Upper lobe of right lung (tissue), 1 donor: Measurements from ENCODE around the gene TIMMDC1. TPM values are rescaled to one million over a fixed set of nuclear protein-coding genes. Genes with fewer than 3 reads are reported as not detected.
A peak's percentile ranks its signal among the peaks of the same experiment; 100 is the strongest.

Experiments
- ATAC-seq: fragments of 200-7000 bp; cut with Tn5 transposase; one replicate; pipeline ENCODE4 v1.9.1; 2020; ENCODE audit warnings: mild to moderate bottlenecking, moderate library complexity
- DNase-seq: peaks from one replicate; pipeline ENCODE4 v3.0.0-alpha.2; 2020
- H3K27ac ChIP-seq: fragments of 200-600 bp; one replicate; pipeline ENCODE4 v1.8.0; 2022
- H3K27me3 ChIP-seq: fragments of 200-600 bp; one replicate; pipeline ENCODE4 v1.8.0; 2022; ENCODE audit warnings: mild to moderate bottlenecking
- H3K36me3 ChIP-seq: fragments of 200-600 bp; one replicate; pipeline ENCODE4 v1.8.0; 2022
- H3K4me1 ChIP-seq: fragments of 200-600 bp; one replicate; pipeline ENCODE4 v1.8.0; 2022
- H3K4me3 ChIP-seq: fragments of 200-600 bp; one replicate; pipeline ENCODE4 v1.8.0; 2022; ENCODE audit warnings: mild to moderate bottlenecking
- H3K9me3 ChIP-seq: fragments of 200-600 bp; one replicate; pipeline ENCODE4 v1.8.0; 2022
- CTCF ChIP-seq: fragments of 200-600 bp; IDR thresholded peaks from one replicate; pipeline ENCODE4 v1.8.0; 2022; ENCODE audit warnings: antibody characterized with exemption
- intact Hi-C: fragments of 100-400 bp; cut with DNase I; formaldehyde crosslinking; loops from one replicate; pipeline ENCODE4 v1.11.0; 2022
- total RNA-seq: library from RNA; stranded (reverse); fragmentation: NEBNext Ultra II Directional; extraction: Animal tissue kit (Norgen Biotek cat#: 25700); gene quantifications from one replicate; pipeline ENCODE4 v1.2.1, GENCODE V29; 2021
- donor health status: DM: no; HTN: yes; CAD: no; lungs with severe emphysema.

The TIMMDC1 gene
- total RNA-seq, 1 donor from 2014 or later, result 94.1 TPM

DNA sequence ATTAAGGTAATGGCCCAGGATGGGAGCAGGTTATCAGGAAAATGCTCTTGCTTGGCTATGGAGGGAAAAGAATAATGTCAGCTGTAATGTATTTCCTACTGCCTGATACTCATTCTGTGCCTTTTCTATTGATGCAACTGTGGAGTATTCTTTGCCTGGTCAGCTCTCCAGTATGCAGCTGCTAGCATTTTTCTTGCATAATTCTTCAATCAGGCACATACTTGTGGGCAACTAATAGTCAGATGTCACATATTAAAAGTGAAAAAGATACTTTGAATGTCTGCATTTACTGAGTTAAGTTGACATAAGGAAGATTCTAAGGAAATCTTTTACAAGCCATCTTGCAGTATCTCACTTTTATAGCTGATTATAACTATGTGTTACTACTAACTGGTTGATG is 31.5 kb downstream of the TIMMDC1 start:
- DNase-seq, result no peak
- no peaks in the 10 kb centered on the region for H3K9me3 ChIP-seq
- H3K27ac ChIP-seq, result no peak overlapping the region
- H3K27me3 ChIP-seq, result no peaks in the 10 kb centered on the region
- peaks cover 17% of the 10 kb centered on the region for H3K36me3 ChIP-seq
- H3K4me3 ChIP-seq, result no peak overlapping the region
- peak; percentile 29 for ATAC-seq
- no peak for TF ChIP-seq CTCF
- intact Hi-C loops, result no loop called here
- H3K4me1 ChIP-seq, result peaks cover 2% of the 10 kb centered on the region

DNA sequence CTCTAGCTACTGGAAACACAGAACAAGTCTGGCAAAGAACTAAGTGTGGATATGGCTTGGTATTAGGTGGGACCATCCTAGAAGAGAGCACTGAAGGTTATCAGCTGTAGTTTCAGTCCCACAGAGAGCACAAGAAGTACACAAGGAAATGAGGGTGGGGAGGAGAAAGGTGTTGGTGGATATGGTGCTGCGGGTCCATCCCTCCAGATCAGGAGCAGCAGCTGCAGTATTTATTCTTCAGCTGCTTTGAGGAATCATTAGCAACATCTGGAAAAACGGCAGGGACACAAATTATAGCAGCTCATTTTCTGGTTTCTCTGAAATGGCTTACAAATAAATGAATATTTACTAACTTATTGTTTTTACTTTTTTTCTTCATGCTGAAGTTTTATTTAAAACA is 32.1 kb downstream of the TIMMDC1 start:
- ATAC-seq (peak; percentile 50), DNase-seq (no peak)
- H3K36me3 ChIP-seq, result peaks cover 17% of the 10 kb centered on the region
- intact Hi-C loops, result no loop called here
- H3K27me3 ChIP-seq, result no peaks in the 10 kb centered on the region
- no peak overlapping the region for H3K4me3 ChIP-seq
- H3K27ac ChIP-seq, result no peak overlapping the region
- H3K4me1 ChIP-seq, result peaks cover 2% of the 10 kb centered on the region
- TF ChIP-seq CTCF, result no peak
- H3K9me3 ChIP-seq, result no peaks in the 10 kb centered on the region

GRCh38 chr3:119531151-119531550 is 32.8 kb downstream of the TIMMDC1 start:
- DNase-seq, result no peak
- Histone ChIP-seq H3K4me3 (no peak overlapping the region), H3K27ac (no peak overlapping the region), H3K9me3 (no peaks in the 10 kb centered on the region), H3K27me3 (no peaks in the 10 kb centered on the region), H3K36me3 (peaks cover 14% of the 10 kb centered on the region), H3K4me1 (peaks cover 2% of the 10 kb centered on the region)
- TF ChIP-seq CTCF, result no peak
- intact Hi-C loops, result no loop called here
- no peak for ATAC-seq

DNA sequence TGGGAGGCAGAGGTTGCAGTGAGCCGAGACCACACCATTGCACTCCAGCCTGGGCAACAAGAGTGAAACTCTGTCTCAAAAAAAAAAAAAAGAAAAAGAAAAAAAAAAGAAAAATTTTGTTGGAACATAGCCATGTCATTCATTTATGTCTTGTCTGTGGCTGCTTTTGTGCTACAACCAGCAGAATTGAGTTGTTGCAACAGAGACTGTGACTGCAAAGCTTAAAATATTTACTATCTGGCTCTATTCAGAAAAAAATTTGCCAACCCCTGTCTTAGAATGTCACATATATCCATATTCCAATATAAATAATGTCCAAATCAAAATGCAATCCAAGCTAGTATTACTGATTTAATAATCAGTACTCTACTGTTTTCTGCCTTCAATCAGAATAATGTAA is 35.9 kb downstream of the TIMMDC1 start:
- DNase-seq (no peak), ATAC-seq (no peak)
- no peaks in the 10 kb centered on the region for H3K36me3 ChIP-seq
- H3K27me3 ChIP-seq, result no peaks in the 10 kb centered on the region
- no peak overlapping the region for H3K4me3 ChIP-seq
- H3K27ac ChIP-seq, result no peak overlapping the region
- H3K4me1 ChIP-seq, result peaks cover 2% of the 10 kb centered on the region
- TF ChIP-seq CTCF, result no peak
- no peaks in the 10 kb centered on the region for H3K9me3 ChIP-seq
- intact Hi-C loops, result no loop called here

- Histone ChIP-seq H3K4me3 (no peak overlapping the region), H3K4me1 (peaks cover 2% of the 10 kb centered on the region), H3K36me3 (no peaks in the 10 kb centered on the region), H3K9me3 (no peaks in the 10 kb centered on the region), H3K27me3 (no peaks in the 10 kb centered on the region), H3K27ac (no peak overlapping the region)
- intact Hi-C loops, result no loop called here
- no peak for TF ChIP-seq CTCF
- no peak for ATAC-seq
- DNase-seq, result no peak
Observed at GRCh38 chr3:119536757-119537156, 38.4 kb downstream of the TIMMDC1 start.

DNA sequence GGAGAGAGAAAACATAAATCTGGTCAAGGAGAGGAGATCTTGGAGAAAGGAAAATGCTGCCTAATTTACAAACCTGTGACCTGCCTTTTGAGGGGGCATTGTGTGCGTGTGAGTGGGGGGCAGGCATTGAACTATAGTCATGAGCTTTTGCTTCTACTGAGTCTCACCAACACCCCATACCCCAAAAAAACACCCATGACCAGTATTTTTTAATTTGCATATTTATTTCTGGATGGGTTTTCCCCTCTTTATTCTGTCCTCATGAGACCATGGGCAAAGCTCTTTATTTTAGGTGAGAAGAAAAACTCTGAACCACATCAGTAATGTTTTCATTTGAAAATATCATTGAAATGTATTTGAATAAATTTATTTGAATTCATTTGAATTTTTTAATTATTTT is 40.4 kb downstream of the TIMMDC1 start:
- peaks cover 2% of the 10 kb centered on the region for H3K4me1 ChIP-seq
- no peak for TF ChIP-seq CTCF
- DNase-seq (no peak), ATAC-seq (no peak)
- H3K27ac ChIP-seq, result no peak overlapping the region
- H3K27me3 ChIP-seq, result no peaks in the 10 kb centered on the region
- intact Hi-C loops, result no loop called here
- no peak overlapping the region for H3K4me3 ChIP-seq
- H3K36me3 ChIP-seq, result no peaks in the 10 kb centered on the region
- H3K9me3 ChIP-seq, result no peaks in the 10 kb centered on the region
